Subcutaneous adipose tissue (tissue), 4 donors: ENCODE measurements around the gene HPSE2. TPM values are rescaled to one million over a fixed set of nuclear protein-coding genes. Genes with fewer than 3 reads are reported as not detected.

Source experiments
- total RNA-seq, 4 donors: library from RNA; depleted of rRNA; stranded (reverse); fragments of >200 nt; gene quantifications; one replicate each; pipeline ENCODE4 v1.1.0, GENCODE V29; 2016
- TF ChIP-seq, protein P1 (sequence below): fragments of 450-650 bp; IDR thresholded peaks from one replicate; pipeline ENCODE4 v1.5.1; 2016; ENCODE audit warnings: low read depth, mild to moderate bottlenecking, control low read depth, antibody characterized with exemption, moderate library complexity

HPSE2 gene
- total RNA-seq, 4 donors from 2014 or later: 0.34 to 3.2 (median 0.71) TPM

DNA sequence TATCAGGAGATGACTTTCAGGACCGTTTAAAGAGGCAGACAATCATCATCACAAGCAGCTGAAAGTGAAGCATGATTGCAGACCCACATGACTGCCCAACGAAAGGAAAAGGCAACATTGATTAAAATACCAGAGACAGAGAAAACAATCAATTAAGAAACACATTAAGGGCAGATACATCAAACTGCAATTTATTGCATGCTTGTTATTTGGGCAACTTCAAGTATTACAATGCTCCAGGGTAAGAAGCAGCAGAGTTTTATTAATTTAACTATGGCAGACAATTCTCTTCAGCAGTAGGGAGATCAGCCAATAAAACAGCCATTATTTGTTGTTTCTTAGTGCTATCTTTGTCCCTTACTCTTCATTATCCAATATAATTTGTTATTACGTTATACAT, 421.2 kb downstream of the HPSE2 start:
- TF ChIP-seq, protein P1, sequence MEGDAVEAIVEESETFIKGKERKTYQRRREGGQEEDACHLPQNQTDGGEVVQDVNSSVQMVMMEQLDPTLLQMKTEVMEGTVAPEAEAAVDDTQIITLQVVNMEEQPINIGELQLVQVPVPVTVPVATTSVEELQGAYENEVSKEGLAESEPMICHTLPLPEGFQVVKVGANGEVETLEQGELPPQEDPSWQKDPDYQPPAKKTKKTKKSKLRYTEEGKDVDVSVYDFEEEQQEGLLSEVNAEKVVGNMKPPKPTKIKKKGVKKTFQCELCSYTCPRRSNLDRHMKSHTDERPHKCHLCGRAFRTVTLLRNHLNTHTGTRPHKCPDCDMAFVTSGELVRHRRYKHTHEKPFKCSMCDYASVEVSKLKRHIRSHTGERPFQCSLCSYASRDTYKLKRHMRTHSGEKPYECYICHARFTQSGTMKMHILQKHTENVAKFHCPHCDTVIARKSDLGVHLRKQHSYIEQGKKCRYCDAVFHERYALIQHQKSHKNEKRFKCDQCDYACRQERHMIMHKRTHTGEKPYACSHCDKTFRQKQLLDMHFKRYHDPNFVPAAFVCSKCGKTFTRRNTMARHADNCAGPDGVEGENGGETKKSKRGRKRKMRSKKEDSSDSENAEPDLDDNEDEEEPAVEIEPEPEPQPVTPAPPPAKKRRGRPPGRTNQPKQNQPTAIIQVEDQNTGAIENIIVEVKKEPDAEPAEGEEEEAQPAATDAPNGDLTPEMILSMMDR: no peak

DNA sequence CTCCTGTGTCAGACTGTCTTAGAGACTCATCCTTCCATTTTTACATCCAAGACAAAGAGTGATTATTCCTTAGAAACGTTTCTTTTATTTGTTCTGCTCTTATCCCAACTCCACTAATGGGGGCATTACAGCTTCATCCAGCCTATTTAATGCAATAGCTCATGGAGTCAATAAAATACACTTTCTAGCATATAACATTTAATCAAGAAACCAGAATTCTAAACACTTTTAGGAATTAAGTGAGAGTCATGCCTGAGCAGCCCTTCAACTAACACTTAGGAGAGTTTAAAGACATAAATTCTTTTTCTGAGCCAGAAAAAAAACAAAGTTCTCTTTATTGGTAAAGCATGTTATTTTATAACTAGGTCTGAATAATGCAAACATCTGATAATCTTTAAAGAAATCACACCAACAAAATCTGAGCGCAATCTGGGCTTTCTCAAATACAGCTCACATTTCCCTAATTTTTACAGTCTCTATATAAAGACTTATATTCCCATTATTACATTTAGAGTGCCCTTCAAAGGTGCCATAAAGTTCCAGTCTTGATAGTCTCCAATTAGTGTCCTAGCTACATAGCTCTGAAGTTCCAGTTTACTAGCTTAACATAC, 427.3 kb downstream of the HPSE2 start:
- TF ChIP-seq, protein P1: no peak

DNA sequence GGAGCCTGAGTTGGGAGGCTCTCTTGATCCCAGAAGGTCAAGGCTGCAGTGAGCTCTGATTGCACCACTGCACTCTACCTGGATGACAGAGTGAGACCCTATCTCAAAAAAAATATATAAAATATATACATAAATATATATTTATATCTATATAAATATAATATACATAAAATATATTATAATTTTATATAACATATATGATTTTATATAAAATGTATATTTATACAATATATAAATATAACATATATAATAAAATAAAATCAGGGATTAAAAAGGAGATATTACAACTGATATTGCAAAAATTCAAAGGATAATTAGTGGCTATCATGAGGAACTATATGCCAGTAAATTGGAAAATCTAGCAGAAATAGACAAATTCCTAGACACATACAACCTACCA, 435.4 kb downstream of the HPSE2 start:
- TF ChIP-seq, protein P1: no peak

DNA sequence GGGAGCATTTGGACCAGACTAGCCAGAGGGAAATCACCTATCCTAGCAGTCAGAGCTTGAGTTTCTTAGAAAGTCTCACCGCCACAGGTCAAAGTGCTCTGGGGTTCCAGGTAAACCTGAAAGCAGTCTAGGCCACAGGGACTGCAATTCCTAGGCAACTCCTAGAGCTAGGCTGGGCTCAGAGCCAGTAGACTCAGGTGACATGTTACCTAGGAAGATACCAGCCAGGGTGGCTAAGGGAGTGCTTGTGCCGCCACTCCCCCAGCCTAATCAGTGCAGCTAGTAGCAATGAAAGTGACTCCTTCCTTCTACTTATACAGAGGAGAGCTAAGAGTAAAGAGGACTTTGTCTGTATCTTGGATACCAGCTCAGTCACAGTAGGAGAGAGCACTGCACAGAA, 440.2 kb downstream of the HPSE2 start:
- TF ChIP-seq, protein P1: no peak

DNA sequence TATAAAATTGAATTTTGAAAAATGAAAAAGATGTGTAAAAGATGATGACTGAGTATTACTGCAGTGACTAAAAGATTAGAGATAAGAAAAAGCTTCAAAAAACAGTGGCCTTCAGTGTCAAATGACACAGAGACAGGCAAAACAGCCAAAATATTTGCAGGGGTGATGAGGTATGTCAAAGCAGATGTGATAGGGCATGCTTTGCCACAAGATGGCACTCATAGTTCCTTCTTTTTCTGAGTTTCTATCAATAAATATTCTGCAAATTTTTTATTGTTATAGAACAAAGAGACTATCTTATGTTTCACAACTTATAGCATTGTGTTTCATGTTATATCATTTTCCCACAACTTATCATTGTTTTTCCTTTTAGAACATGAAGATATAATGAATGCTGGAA, 444.8 kb downstream of the HPSE2 start:
- TF ChIP-seq, protein P1: no peak

DNA sequence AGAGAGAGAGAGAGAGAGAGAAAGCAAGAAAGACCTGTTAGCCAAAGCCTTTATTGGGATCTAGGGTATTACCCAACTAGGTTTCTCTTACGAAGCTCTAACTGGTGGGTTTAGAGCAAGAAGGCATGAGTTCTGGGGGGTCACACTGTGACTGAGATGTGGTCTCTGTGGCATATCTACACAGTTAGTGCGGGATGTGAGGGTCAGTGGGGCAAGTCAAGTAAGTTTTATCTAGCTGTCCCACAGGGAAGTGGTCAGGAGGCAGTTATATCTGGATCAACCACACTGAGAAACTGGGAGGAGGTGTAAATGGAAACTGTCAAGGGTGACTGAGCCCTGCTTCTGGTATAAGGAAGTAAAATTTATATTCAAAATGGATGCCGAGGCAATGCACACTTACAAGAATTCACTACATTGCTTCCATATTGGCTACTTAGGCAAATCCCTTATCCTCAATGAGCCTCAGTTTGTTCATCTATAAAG, 457.3 kb downstream of the HPSE2 start:
- TF ChIP-seq, protein P1: no peak

DNA sequence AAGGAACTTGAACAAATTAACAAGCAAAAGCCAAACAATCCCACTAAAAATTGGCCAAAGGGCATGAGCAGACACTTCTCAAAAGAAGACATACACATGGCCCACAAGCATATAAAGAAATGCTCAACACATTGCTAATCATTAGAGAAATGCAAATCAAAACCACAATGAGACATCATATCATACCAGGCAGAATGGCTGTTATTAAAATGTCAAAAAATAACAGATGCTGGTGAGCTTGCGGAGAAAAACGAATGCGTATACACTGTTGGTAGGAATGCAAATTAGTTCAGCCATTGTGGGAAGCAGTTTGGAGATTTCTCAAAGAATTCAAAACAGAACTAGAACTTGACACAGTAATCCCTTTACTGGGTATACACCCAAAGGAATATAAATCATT, 477.2 kb downstream of the HPSE2 start:
- TF ChIP-seq, protein P1: no peak
